Large intestine (tissue), 12 donors: ENCODE results near the gene DEGS1. TPM values are rescaled to one million over a fixed set of nuclear protein-coding genes. Genes with fewer than 3 reads are reported as not detected.
A peak's percentile ranks its signal among the peaks of the same experiment; 100 is the strongest.

Source experiments
- DNase-seq, 2 donors: peaks; one replicate each; pipeline versions ENCODE4 v3.0.0 to v3.0.0-alpha.2; 2013
- H3K27ac ChIP-seq: one replicate; pipeline ENCODE4 v1.5.1; 2013; ENCODE audit warnings: low read length
- H3K27me3 ChIP-seq: 2 replicates; pipeline ENCODE4 v1.6.1; 2013; ENCODE audit warnings: low read length; ENCODE audit not compliant: control insufficient read depth, insufficient read depth
- H3K36me3 ChIP-seq: 2 replicates; pipeline ENCODE4 v1.6.1; 2013; ENCODE audit warnings: low read length; ENCODE audit not compliant: control insufficient read depth, insufficient read depth
- H3K4me1 ChIP-seq: one replicate; pipeline ENCODE4 v1.6.1; 2013; ENCODE audit warnings: low read length; ENCODE audit not compliant: control insufficient read depth, insufficient read depth
- H3K4me3 ChIP-seq: one replicate; pipeline ENCODE4 v1.5.1; 2013; ENCODE audit warnings: low read length
- H3K9me3 ChIP-seq: one replicate; pipeline ENCODE4 v1.6.1; 2013; ENCODE audit warnings: mild to moderate bottlenecking, low read depth, low read length, moderate library complexity; ENCODE audit not compliant: control insufficient read depth
- WGBS: methylation state at CpG from one replicate; pipeline ENCODE4 v1.1.5; 2013; ENCODE audit warnings: low lambda C conversion rate; ENCODE audit not compliant: insufficient coverage; 5-methylcytosine and 5-hydroxymethylcytosine counted together
- long read RNA-seq, 11 donors: transcript quantifications; one replicate each; lab custom pipeline, GENCODE V29; 2026
- polyA plus RNA-seq: library from polyadenylated mRNA; unstranded; fragments of 120-200 nt; gene quantifications from one replicate; pipeline ENCODE4 v1.2.1, GENCODE V29; 2013

The DEGS1 gene
- polyA plus RNA-seq, result 37.6 TPM
- long read RNA-seq, donor 1, transcript DEGS1-201 (3 exons, 2,101 nt), result major isoform, 18 of 18 reads
- long read RNA-seq, donor 1, partial matches to known transcripts, result 0 of 18 reads
- long read RNA-seq, donor 1, other reads (novel, unspliced or antisense), result 0 of 18 reads
- long read RNA-seq, donor 2, transcript DEGS1-201 (3 exons, 2,101 nt), result major isoform, 27 of 55 reads
- long read RNA-seq, donor 2, partial matches to known transcripts, result 28 of 55 reads
- long read RNA-seq, donor 2, other reads (novel, unspliced or antisense), result 0 of 55 reads
- long read RNA-seq, donor 3, result 0 reads
- long read RNA-seq, donor 4, result 0 reads
- long read RNA-seq, donor 5, transcript DEGS1-201 (3 exons, 2,101 nt), result major isoform, 12 of 18 reads
- long read RNA-seq, donor 5, partial matches to known transcripts, result 6 of 18 reads
- long read RNA-seq, donor 5, other reads (novel, unspliced or antisense), result 0 of 18 reads
- long read RNA-seq, donor 6, transcript DEGS1-201 (3 exons, 2,101 nt), result major isoform, 22 of 37 reads
- long read RNA-seq, donor 6, partial matches to known transcripts, result 15 of 37 reads
- long read RNA-seq, donor 6, other reads (novel, unspliced or antisense), result 0 of 37 reads
- long read RNA-seq, donor 7, transcript DEGS1-201 (3 exons, 2,101 nt), result major isoform, 6 of 11 reads
- long read RNA-seq, donor 7, partial matches to known transcripts, result 5 of 11 reads
- long read RNA-seq, donor 7, other reads (novel, unspliced or antisense), result 0 of 11 reads
- long read RNA-seq, donor 8, transcript DEGS1-201 (3 exons, 2,101 nt), result major isoform, 21 of 34 reads
- long read RNA-seq, donor 8, partial matches to known transcripts, result 13 of 34 reads
- long read RNA-seq, donor 8, other reads (novel, unspliced or antisense), result 0 of 34 reads
- long read RNA-seq, donor 9, transcript DEGS1-201 (3 exons, 2,101 nt), result major isoform, 16 of 16 reads
- long read RNA-seq, donor 9, partial matches to known transcripts, result 0 of 16 reads
- long read RNA-seq, donor 9, other reads (novel, unspliced or antisense), result 0 of 16 reads
- long read RNA-seq, donor 10, transcript DEGS1-201 (3 exons, 2,101 nt), result major isoform, 21 of 22 reads
- long read RNA-seq, donor 10, partial matches to known transcripts, result 0 of 22 reads
- long read RNA-seq, donor 10, other reads (novel, unspliced or antisense), result 0 of 22 reads
- long read RNA-seq, donor 11, transcript DEGS1-201 (3 exons, 2,101 nt), result major isoform, 19 of 19 reads
- long read RNA-seq, donor 11, partial matches to known transcripts, result 0 of 19 reads
- long read RNA-seq, donor 11, other reads (novel, unspliced or antisense), result 0 of 19 reads

DNA sequence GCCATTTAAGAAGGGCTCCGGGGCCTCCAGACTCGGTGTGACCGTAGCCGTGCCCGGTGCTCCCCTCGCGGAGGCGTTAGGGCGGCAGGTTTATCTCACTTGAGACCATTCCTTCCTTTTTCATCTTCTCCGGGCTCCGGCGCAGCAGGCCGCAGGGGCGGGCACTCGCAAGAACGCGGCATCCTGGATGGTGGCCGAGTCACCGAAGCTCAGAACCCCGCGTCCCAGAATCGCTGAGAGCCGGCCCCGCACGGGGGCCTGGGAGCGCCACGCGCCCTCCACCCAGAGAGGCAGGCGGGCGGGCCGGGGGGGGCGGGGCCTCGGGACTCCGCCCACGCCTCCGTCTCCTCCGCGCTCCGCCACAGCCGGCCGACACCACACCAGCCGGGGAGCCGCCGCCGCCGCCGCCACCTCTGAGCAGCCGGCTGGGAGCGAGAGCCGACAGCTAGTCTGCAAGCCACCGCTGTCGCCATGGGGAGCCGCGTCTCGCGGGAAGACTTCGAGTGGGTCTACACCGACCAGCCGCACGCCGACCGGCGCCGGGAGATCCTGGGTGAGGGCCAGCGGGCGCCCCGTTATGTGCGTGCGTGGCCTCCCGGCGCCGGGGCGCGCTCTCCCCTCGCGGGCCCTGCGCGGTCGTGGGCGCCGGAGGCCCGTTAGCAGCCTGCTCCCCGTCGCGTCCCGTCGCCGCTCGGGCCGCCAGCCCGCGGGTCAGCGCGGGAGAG is at the start of gene DEGS1:
TSS of gene DEGS1 (plus strand) at position 375 of the 725 bp plus-strand sequence. CDS start at position 472, 97 bp downstream.
- WGBS, result no CpG with 5 or more reads among the region's 94 CpGs

GRCh38 chr1:224133741-224134299 is 49.2 kb upstream of the DEGS1 start:
- Histone ChIP-seq H3K27me3 (no peaks in the 10 kb centered on the region), H3K4me1 (no peaks in the 10 kb centered on the region), H3K9me3 (no peaks in the 10 kb centered on the region), H3K36me3 (peaks cover 40% of the 10 kb centered on the region), H3K27ac (no peak overlapping the region), H3K4me3 (no peak overlapping the region)
- WGBS, result 100% methylated on average over 1 of the region's 5 CpGs
- no peak for DNase-seq

More for the DNA sequence above, at the start of gene DEGS1:
- Histone ChIP-seq H3K4me1 (peaks cover 9% of the 10 kb centered on the region), H3K36me3 (no peaks in the 10 kb centered on the region), H3K9me3 (no peaks in the 10 kb centered on the region), H3K4me3 (peak within 1 kb of the TSS; percentile 83), H3K27ac (peak within 1 kb of the TSS; percentile 100), H3K27me3 (no peaks in the 10 kb centered on the region)
- DNase-seq, result peak; percentile 68 to 91

GRCh38 chr1:224137518-224137917 is 45.5 kb upstream of the DEGS1 start:
- Histone ChIP-seq H3K4me3 (no peak overlapping the region), H3K9me3 (no peaks in the 10 kb centered on the region), H3K27me3 (no peaks in the 10 kb centered on the region), H3K27ac (no peak overlapping the region), H3K36me3 (peaks cover 31% of the 10 kb centered on the region), H3K4me1 (no peaks in the 10 kb centered on the region)
- no peak for DNase-seq

- Histone ChIP-seq H3K36me3 (peaks cover 30% of the 10 kb centered on the region), H3K9me3 (no peaks in the 10 kb centered on the region), H3K4me1 (no peaks in the 10 kb centered on the region), H3K27me3 (no peaks in the 10 kb centered on the region), H3K27ac (no peak overlapping the region), H3K4me3 (no peak overlapping the region)
- DNase-seq, result no peak
- WGBS, result no CpG with 5 or more reads among the region's 3 CpGs
Measured at GRCh38 chr1:224138198-224138597, 44.8 kb upstream of the DEGS1 start.

DNA sequence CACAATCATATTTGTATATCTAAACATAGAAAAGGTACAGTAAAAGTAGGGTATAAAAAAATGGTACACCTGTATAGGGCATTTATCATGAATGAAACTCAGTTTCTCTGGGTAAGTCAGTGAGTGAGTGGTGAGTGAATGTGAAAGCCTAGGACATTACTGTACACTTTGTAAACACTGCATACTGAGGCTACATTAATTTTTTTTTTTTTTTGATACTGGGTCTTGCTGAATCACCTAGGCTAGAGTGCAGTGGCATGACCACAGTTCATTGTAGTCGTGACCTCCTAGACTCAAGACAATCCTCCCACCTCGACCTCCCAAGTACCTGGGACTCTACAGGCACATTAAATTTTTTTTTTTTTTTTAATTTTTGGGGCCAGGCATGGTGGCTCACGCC is 41.3 kb upstream of the DEGS1 start:
- H3K4me1 ChIP-seq, result no peaks in the 10 kb centered on the region
- no peak for DNase-seq

GRCh38 chr1:224149709-224150108 is 33.3 kb upstream of the DEGS1 start:
- peaks cover 20% of the 10 kb centered on the region for H3K36me3 ChIP-seq
- no peaks in the 10 kb centered on the region for H3K27me3 ChIP-seq
- H3K4me3 ChIP-seq, result no peak overlapping the region
- H3K4me1 ChIP-seq, result no peaks in the 10 kb centered on the region
- H3K27ac ChIP-seq, result no peak overlapping the region
- WGBS, result no CpG with 5 or more reads among the region's 1 CpG
- no peak for DNase-seq
- no peaks in the 10 kb centered on the region for H3K9me3 ChIP-seq

More for the DNA sequence above, 41.3 kb upstream of the DEGS1 start:
- Histone ChIP-seq H3K4me3 (no peak overlapping the region), H3K27ac (no peak overlapping the region), H3K27me3 (no peaks in the 10 kb centered on the region), H3K36me3 (peaks cover 26% of the 10 kb centered on the region), H3K9me3 (no peaks in the 10 kb centered on the region)
- WGBS, result no CpG with 5 or more reads among the region's 3 CpGs

DNA sequence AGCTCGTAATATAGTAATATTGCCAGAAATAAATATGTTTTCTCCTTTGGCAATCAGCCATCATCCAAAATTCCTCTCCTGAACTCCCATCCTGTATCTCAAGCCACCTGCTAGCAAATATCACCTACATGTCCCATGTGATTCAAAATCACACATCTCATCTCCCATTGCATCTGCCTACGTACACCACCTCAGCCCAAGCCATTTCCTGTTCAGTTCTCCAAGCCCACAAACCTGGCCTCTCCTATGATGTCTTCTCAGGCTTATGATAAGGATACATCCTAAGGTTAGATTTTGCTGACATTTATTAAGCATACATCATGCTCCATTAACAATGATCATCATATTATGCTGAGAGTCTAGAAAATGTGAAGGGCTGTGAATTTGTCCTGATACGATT is 31.9 kb upstream of the DEGS1 start:
- Histone ChIP-seq H3K27ac (no peak overlapping the region), H3K27me3 (no peaks in the 10 kb centered on the region), H3K9me3 (no peaks in the 10 kb centered on the region), H3K4me1 (no peaks in the 10 kb centered on the region), H3K36me3 (peaks cover 19% of the 10 kb centered on the region), H3K4me3 (no peak overlapping the region)
- WGBS, result 100% methylated on average over 1 of the region's 3 CpGs
- DNase-seq, result no peak

DNA sequence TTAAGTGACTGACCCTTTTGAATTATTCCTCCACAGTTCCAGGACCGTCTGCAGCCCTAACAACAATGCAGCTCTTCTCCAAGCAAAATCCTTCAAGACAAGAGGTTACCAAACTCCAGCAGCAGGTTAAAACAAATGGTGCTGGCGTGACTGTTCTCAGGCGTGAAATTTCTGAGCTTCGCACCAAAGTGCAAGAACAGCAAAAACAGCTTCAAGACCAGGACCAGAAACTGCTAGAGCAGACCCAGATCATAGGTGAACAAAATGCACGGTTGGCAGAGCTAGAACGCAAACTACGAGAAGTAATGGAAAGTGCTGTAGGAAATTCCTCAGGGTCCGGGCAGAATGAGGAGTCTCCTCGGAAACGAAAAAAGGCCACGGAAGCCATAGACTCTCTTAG is 25.7 kb upstream of the DEGS1 start:
- no peaks in the 10 kb centered on the region for H3K4me1 ChIP-seq
- no peaks in the 10 kb centered on the region for H3K27me3 ChIP-seq
- H3K27ac ChIP-seq, result no peak overlapping the region
- H3K36me3 ChIP-seq, result peaks cover 43% of the 10 kb centered on the region
- WGBS, result 100% methylated on average over 5 of the region's 11 CpGs
- no peaks in the 10 kb centered on the region for H3K9me3 ChIP-seq
- DNase-seq, result no peak
- H3K4me3 ChIP-seq, result no peak overlapping the region

DNA sequence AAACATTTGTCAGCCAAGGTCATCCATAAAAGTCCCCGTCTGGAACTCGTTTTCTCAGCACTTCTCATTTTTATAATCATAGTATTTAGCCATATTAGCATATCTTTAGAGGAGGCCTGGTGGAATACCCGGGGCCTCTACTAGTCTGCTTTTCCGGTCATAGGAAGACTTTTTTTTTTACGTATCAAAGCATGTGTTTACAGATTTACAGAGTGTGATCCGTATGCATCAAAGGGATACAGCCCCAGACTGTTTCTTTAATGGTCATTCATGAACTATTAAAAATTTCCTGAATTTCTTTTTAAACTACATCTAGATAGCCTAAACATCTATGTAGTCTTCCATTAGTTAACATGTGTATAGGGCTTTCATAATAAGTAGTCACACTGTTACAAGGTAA is 23.5 kb upstream of the DEGS1 start:
- Histone ChIP-seq H3K4me3 (no peak overlapping the region), H3K36me3 (peaks cover 33% of the 10 kb centered on the region), H3K4me1 (no peaks in the 10 kb centered on the region), H3K27ac (no peak overlapping the region), H3K9me3 (no peaks in the 10 kb centered on the region), H3K27me3 (no peaks in the 10 kb centered on the region)
- 87% methylated on average over 3 of the region's 6 CpGs for WGBS
- no peak for DNase-seq
